GM12873 (cell line): Measurements from ENCODE around the gene VTN.

ENCODE experiments used
- CTCF ChIP-seq: IDR thresholded peaks from 2 replicates; pipeline ENCODE4 v1.5.1; 2012; ENCODE audit warnings: low read depth, mild to moderate bottlenecking, moderate library complexity, low read length, control low read depth; ENCODE audit not compliant: insufficient read depth; ENCODE audit errors: missing control alignments

VTN gene

DNA sequence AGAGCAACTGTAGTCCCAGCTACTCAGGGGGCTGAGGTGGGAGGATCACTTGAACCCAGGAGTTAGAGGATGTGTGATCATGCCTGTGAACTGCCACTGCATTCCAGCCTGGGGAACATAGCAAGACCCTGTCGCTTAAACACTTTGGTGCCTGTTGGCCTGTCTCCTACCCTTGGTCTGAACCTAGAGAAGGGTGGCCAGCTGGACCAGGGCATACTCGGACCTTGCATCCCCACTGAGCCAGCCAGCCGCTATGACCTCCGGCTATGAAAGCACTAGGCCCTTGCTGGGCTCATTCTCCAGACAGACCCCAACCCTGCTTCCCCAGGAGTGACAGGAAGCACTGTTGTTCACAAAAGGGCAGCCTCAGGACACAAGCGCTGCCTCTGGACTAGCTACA, 39.4 kb downstream of the VTN start:
- no peak for TF ChIP-seq CTCF

GRCh38 chr17:28328325-28328724, 41.8 kb downstream of the VTN start:
- TF ChIP-seq CTCF, result no peak

- TF ChIP-seq CTCF, result no peak
These were observed 42.4 kb downstream of the VTN start for GRCh38 chr17:28327709-28328108.

GRCh38 chr17:28327031-28327607, 43.0 kb downstream of the VTN start:
- no peak for TF ChIP-seq CTCF

DNA sequence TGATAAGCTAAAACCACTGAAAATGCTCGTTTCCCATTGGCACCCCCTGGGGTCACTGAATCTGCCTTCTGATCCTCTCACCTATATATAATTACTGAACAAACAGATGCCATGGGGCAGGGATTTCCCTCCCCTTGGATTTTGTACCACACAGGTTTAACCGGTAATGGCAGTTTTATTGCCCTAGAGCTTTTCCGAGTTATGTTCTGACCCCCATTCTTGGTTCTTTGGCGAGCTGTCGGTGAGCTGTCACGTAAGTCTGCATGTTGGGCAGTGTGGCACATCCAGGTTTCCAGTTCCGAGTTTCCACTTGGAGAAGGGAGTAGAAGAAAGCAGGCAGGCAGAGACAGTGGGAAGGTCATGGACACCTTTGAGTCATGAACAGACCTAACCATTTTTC, 44.0 kb downstream of the VTN start:
- TF ChIP-seq CTCF, result no peak

DNA sequence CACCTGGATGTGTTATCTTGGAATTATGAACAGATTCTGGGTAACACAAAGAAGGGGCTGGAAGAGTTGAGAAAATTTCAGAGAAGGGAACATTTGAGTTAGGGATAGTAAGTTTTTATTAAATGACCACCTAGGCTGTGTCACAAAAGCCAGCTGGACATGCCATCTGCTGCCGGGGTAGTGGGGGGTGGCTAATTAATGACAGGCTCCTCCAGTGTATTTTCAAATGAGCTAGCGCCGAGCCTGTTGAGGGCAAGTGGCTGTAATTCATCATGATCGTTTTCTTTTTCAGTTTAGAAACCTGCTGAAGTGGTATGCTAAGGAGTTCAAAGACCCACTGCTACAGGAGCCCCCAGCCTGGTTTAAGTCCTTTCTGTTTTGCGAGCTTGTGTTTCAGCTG, 44.9 kb downstream of the VTN start:
- no peak for TF ChIP-seq CTCF

- TF ChIP-seq CTCF, result no peak
These were observed 45.3 kb downstream of the VTN start for GRCh38 chr17:28324781-28325180.
